ENCODE measurements around the gene FAM153A.
"Not testable (repeated sequence)": the region's sequence is repeated elsewhere in the genome, so short reads cannot be mapped to it uniquely, and the experiment has no call there.

GRCh38 chr5:177694518-177694835 lies 88.2 kb downstream of the FAM153A start:
- not testable (repeated sequence) for TF ChIP-seq POLR2AphosphoS5, CTCF, POLR2A (IDR thresholded peaks at IDR 0.05)

All from sigmoid colon (tissue), 4 donors.